Measurements from ENCODE around the gene ACOT12. TPM values are rescaled to one million over a fixed set of nuclear protein-coding genes. Genes with fewer than 3 reads are reported as not detected.

The ACOT12 gene
- total RNA-seq, 1 donor from 2014 or later: not detected

- H3K27me3 Mint-ChIP-seq (ENCODE audit: unreplicated experiment): peaks cover 2% of the 10 kb centered on the region
- H3K4me1 Mint-ChIP-seq (ENCODE audit: unreplicated experiment): no peaks in the 10 kb centered on the region
- peaks cover 16% of the 10 kb centered on the region for H3K36me3 Mint-ChIP-seq (ENCODE audit: low read depth, unreplicated experiment)
- no peak overlapping the region for H3K27ac Mint-ChIP-seq (ENCODE audit: unreplicated experiment)
- DNase-seq (ENCODE audit: low spot score): no peak
- H3K4me3 Mint-ChIP-seq (ENCODE audit: unreplicated experiment): no peak overlapping the region
- TF ChIP-seq CTCF (IDR thresholded peaks at IDR 0.05; ENCODE audit: unreplicated experiment): no peak
- no peaks in the 10 kb centered on the region for H3K9me3 Mint-ChIP-seq (ENCODE audit: unreplicated experiment)
These were observed 85.1 kb downstream of the ACOT12 start for GRCh38 chr5:81308836-81309235.

DNA sequence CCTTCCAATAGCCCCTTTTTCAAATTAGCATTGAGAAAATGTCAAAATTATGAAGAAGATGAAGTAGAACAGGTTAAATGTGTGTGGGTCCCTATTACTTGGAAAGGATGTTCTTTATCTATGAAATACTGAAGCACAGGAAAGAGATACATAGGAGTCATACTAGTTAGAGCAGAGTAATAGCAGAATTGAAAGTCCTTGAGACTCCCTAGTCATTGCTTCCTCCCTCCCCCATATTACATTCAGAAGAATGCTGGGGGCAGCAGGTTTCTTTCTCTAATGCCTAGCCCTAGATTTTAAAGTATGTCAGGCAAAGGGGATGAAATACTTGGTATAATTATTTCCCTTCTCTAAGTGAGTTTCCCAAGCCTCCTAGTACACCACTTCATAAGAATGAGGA, 88.1 kb downstream of the ACOT12 start:
- peaks cover 7% of the 10 kb centered on the region for H3K27me3 Mint-ChIP-seq (ENCODE audit: unreplicated experiment)

DNA sequence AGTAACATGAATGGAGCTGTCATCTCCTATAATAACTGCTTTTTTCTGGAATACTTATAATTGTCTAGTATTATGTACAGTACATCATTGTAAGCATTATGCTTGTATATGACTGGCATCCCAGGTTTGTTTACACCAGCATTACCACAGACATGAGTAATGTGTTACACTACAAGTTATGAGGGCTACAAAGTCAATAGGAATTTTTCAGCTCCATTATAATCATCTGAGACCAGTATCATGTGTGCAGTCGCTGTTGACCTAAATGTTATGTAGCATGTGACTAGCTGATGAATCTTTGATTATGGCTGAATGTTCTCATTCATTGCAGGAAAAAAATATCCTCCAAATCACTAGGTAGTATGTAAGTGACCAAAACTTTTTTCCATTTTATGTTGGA, 90.4 kb downstream of the ACOT12 start:
- Mint-ChIP-seq H3K27me3 (ENCODE audit: unreplicated experiment) (peaks cover 11% of the 10 kb centered on the region), H3K36me3 (ENCODE audit: low read depth, unreplicated experiment) (peaks cover 8% of the 10 kb centered on the region), H3K27ac (ENCODE audit: unreplicated experiment) (no peak overlapping the region), H3K9me3 (ENCODE audit: unreplicated experiment) (no peaks in the 10 kb centered on the region), H3K4me3 (ENCODE audit: unreplicated experiment) (no peak overlapping the region), H3K4me1 (ENCODE audit: unreplicated experiment) (peaks cover 16% of the 10 kb centered on the region)
- no peak for DNase-seq (ENCODE audit: low spot score)
- no peak for TF ChIP-seq CTCF (IDR thresholded peaks at IDR 0.05; ENCODE audit: unreplicated experiment)

More for the DNA sequence above, 88.1 kb downstream of the ACOT12 start:
- no peak for DNase-seq (ENCODE audit: low spot score)
- Mint-ChIP-seq H3K4me3 (ENCODE audit: unreplicated experiment) (no peak overlapping the region), H3K9me3 (ENCODE audit: unreplicated experiment) (no peaks in the 10 kb centered on the region), H3K27ac (ENCODE audit: unreplicated experiment) (no peak overlapping the region), H3K4me1 (ENCODE audit: unreplicated experiment) (peaks cover 4% of the 10 kb centered on the region), H3K36me3 (ENCODE audit: low read depth, unreplicated experiment) (peaks cover 4% of the 10 kb centered on the region)
- no peak for TF ChIP-seq CTCF (IDR thresholded peaks at IDR 0.05; ENCODE audit: unreplicated experiment)

GRCh38 chr5:81302596-81302995, 91.3 kb downstream of the ACOT12 start:
- no peak for DNase-seq (ENCODE audit: low spot score)
- Mint-ChIP-seq H3K27me3 (ENCODE audit: unreplicated experiment) (peaks cover 11% of the 10 kb centered on the region), H3K36me3 (ENCODE audit: low read depth, unreplicated experiment) (peaks cover 8% of the 10 kb centered on the region), H3K4me3 (ENCODE audit: unreplicated experiment) (peak overlapping the region; percentile 100), H3K27ac (ENCODE audit: unreplicated experiment) (no peak overlapping the region), H3K9me3 (ENCODE audit: unreplicated experiment) (no peaks in the 10 kb centered on the region), H3K4me1 (ENCODE audit: unreplicated experiment) (peaks cover 16% of the 10 kb centered on the region)
- TF ChIP-seq CTCF (IDR thresholded peaks at IDR 0.05; ENCODE audit: unreplicated experiment): no peak

DNA sequence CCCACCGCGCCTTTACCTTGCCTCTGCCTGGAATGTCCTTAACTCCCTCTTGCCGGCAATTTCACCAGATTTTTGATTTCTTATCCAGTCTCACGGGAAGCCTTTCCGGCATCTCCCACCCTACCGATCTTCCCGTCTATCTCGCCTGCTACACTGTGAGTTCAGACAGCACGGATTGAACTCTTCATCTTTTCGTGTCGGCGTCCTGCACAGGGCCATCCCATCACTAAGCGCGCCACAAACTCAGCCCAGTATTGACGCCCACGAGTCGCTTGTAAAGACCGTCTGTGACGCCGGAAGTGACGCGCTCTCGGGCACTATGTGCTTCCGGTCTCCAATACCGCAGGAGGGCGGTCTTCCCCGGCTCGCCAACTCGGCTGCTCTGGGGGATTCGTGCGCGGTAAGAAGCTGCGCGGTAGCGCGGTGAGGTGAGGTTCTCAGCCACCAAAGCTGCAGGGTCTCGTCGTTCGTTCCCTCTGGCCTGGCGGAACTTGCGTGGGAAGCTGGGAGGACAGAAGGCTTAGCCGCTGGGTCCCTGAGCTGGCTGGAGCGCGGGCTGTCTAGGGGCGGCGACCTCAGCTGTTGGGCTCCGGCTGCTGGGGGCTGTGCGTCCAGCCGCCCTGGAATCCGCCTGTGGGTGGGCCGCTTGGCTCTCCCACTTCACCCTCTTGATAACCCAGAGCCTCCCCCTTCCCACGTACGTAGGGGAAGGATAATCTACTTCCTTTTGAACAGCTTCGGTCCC, 92.5 kb downstream of the ACOT12 start, which contains the start of gene ZCCHC9:
ZCCHC9 (plus strand) TSS at position 317 of the 745 bp plus-strand sequence. CDS start 3,171 bp downstream, outside the sequence.
- Mint-ChIP-seq H3K9me3 (ENCODE audit: unreplicated experiment) (no peaks in the 10 kb centered on the region), H3K4me1 (ENCODE audit: unreplicated experiment) (peaks cover 16% of the 10 kb centered on the region), H3K27me3 (ENCODE audit: unreplicated experiment) (peaks cover 9% of the 10 kb centered on the region), H3K36me3 (ENCODE audit: low read depth, unreplicated experiment) (peaks cover 8% of the 10 kb centered on the region), H3K27ac (ENCODE audit: unreplicated experiment) (peak within 1 kb of the TSS; percentile 98), H3K4me3 (ENCODE audit: unreplicated experiment) (peak within 1 kb of the TSS; percentile 100)
- no peak for TF ChIP-seq CTCF (IDR thresholded peaks at IDR 0.05; ENCODE audit: unreplicated experiment)
- DNase-seq (ENCODE audit: low spot score): peak; percentile 90
